ENCODE results near the gene HDAC4.

GRCh38 chr2:239324456-239324855 lies 76.4 kb downstream of the HDAC4 start:
- TF ChIP-seq CTCF (IDR thresholded peaks at IDR 0.05) (no peak), EZH2 (IDR thresholded peaks at IDR 0.05; ENCODE audit: borderline replicate concordance, insufficient read depth, low read depth, low read length, poor library complexity, severe bottlenecking) (no peak)
